GM18498 (cell line): ENCODE data around the gene SLC6A19.

Experiments used
- ATAC-seq: cut with Tn5 transposase; IDR thresholded peaks from one replicate; pipeline ENCODE4 v1.9.1; 2021; ENCODE audit warnings: mild to moderate bottlenecking, moderate library complexity; ENCODE audit not compliant: unreplicated experiment

SLC6A19 gene

GRCh38 chr5:1193591-1193985 lies 7.8 kb upstream of the SLC6A19 start:
- ATAC-seq = no peak

- no peak for ATAC-seq
Measured at GRCh38 chr5:1194378-1194777, 7.0 kb upstream of the SLC6A19 start.

- ATAC-seq = no peak
Measured at GRCh38 chr5:1195439-1195838, 6.0 kb upstream of the SLC6A19 start.

GRCh38 chr5:1195916-1196315 lies 5.5 kb upstream of the SLC6A19 start:
- no peak for ATAC-seq

GRCh38 chr5:1196562-1196961 lies 4.8 kb upstream of the SLC6A19 start:
- ATAC-seq = no peak

- ATAC-seq = no peak
Measured at GRCh38 chr5:1197876-1198666, 3.3 kb upstream of the SLC6A19 start.

- no peak for ATAC-seq
Measured at GRCh38 chr5:1199340-1199648, 2.1 kb upstream of the SLC6A19 start.

- ATAC-seq = no peak
Measured at GRCh38 chr5:1199649-1200494, 1.5 kb upstream of the SLC6A19 start.

- ATAC-seq = no peak
Measured at GRCh38 chr5:1200495-1201326, 684 bp upstream of the SLC6A19 start.

- no peak for ATAC-seq
Measured at GRCh38 chr5:1202026-1202797, 817 bp downstream of the SLC6A19 start.

GRCh38 chr5:1202798-1203185 lies 1.4 kb downstream of the SLC6A19 start:
- ATAC-seq = no peak

- ATAC-seq = no peak
Measured at GRCh38 chr5:1203311-1203967, 2.0 kb downstream of the SLC6A19 start.

- ATAC-seq = no peak
Measured at GRCh38 chr5:1203968-1204692, 2.7 kb downstream of the SLC6A19 start.

- ATAC-seq = no peak
Measured at GRCh38 chr5:1204693-1205242, 3.4 kb downstream of the SLC6A19 start.

GRCh38 chr5:1205255-1206180 lies 4.1 kb downstream of the SLC6A19 start:
- ATAC-seq = no peak

- ATAC-seq = no peak
Measured at GRCh38 chr5:1206521-1207412, 5.4 kb downstream of the SLC6A19 start.

GRCh38 chr5:1207555-1207954 lies 6.2 kb downstream of the SLC6A19 start:
- no peak for ATAC-seq
